Glutamatergic neuron (in vitro differentiated cells): Measurements from ENCODE around the gene HSPB7. TPM values are rescaled to one million over a fixed set of nuclear protein-coding genes. Genes with fewer than 3 reads are reported as not detected.

Source experiments
- DNase-seq: peaks from one replicate; pipeline ENCODE4 v3.0.0; 2022
- H3K27ac Mint-ChIP-seq: one replicate; pipeline ENCODE4 v1.8.0; 2020; ENCODE audit warnings: mild to moderate bottlenecking, mixed read lengths, inconsistent platforms; ENCODE audit not compliant: unreplicated experiment
- H3K27me3 Mint-ChIP-seq: one replicate; pipeline ENCODE4 v1.8.0; 2020; ENCODE audit warnings: mild to moderate bottlenecking, moderate library complexity, mixed read lengths, inconsistent platforms; ENCODE audit not compliant: unreplicated experiment
- H3K36me3 Mint-ChIP-seq: one replicate; pipeline ENCODE4 v1.8.0; 2020; ENCODE audit warnings: mild to moderate bottlenecking, mixed read lengths, inconsistent platforms; ENCODE audit not compliant: unreplicated experiment
- H3K4me1 Mint-ChIP-seq: one replicate; pipeline ENCODE4 v1.8.0; 2020; ENCODE audit warnings: mild to moderate bottlenecking, low read depth, mixed read lengths, inconsistent platforms; ENCODE audit not compliant: unreplicated experiment
- H3K4me3 Mint-ChIP-seq: one replicate; pipeline ENCODE4 v1.8.0; 2020; ENCODE audit warnings: mild to moderate bottlenecking, mixed read lengths, inconsistent platforms; ENCODE audit not compliant: unreplicated experiment
- H3K9me3 Mint-ChIP-seq: one replicate; pipeline ENCODE4 v1.8.0; 2020; ENCODE audit warnings: mild to moderate bottlenecking, moderate library complexity, mixed read lengths, inconsistent platforms; ENCODE audit not compliant: unreplicated experiment
- total RNA-seq: library from RNA; stranded (reverse); fragmentation: NEBNext Ultra II Directional; extraction: Animal tissue kit (Norgen Biotek cat#: 25700); gene quantifications from one replicate; pipeline ENCODE4 v1.2.1, GENCODE V29; 2021; ENCODE audit not compliant: unreplicated experiment
- TF ChIP-seq, protein P1 (sequence below): fragments of 200-600 bp; sonication (generic); IDR thresholded peaks from one replicate; pipeline ENCODE4 v1.5.0; 2021; ENCODE audit not compliant: partially characterized antibody, unreplicated experiment

The HSPB7 gene
- total RNA-seq, 1 donor from 2014 or later, result not detected

DNA sequence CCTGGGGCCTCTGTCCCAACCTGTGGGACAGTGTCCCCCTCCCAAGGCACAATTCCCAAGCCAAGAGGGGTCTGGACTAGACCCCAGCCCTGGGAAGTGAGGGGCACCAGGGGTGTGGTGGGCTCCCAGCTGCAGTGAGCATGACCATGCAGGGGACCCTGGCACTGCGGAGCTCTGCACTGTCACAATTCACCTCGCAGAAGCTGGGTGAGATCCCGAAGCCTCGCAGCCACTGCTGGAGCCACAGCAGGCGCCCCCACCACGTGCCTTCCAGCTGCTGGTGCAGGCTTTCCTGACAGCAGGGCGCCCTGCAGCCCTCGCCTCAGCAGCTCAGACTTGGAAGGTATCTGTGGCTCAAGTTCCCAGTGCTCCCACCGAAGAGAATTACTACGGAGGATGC lies 23.8 kb downstream of the HSPB7 start:
- Mint-ChIP-seq H3K36me3 (no peaks in the 10 kb centered on the region), H3K4me3 (no peak overlapping the region), H3K9me3 (peaks cover 2% of the 10 kb centered on the region), H3K27ac (no peak overlapping the region), H3K4me1 (no peaks in the 10 kb centered on the region), H3K27me3 (peaks cover 2% of the 10 kb centered on the region)
- DNase-seq, result no peak
- TF ChIP-seq, protein P1, sequence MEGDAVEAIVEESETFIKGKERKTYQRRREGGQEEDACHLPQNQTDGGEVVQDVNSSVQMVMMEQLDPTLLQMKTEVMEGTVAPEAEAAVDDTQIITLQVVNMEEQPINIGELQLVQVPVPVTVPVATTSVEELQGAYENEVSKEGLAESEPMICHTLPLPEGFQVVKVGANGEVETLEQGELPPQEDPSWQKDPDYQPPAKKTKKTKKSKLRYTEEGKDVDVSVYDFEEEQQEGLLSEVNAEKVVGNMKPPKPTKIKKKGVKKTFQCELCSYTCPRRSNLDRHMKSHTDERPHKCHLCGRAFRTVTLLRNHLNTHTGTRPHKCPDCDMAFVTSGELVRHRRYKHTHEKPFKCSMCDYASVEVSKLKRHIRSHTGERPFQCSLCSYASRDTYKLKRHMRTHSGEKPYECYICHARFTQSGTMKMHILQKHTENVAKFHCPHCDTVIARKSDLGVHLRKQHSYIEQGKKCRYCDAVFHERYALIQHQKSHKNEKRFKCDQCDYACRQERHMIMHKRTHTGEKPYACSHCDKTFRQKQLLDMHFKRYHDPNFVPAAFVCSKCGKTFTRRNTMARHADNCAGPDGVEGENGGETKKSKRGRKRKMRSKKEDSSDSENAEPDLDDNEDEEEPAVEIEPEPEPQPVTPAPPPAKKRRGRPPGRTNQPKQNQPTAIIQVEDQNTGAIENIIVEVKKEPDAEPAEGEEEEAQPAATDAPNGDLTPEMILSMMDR, result no peak

- TF ChIP-seq, protein P1, result no peak
- H3K9me3 Mint-ChIP-seq, result peaks cover 3% of the 10 kb centered on the region
- H3K27me3 Mint-ChIP-seq, result peaks cover 2% of the 10 kb centered on the region
- H3K4me1 Mint-ChIP-seq, result no peaks in the 10 kb centered on the region
- no peak for DNase-seq
- H3K27ac Mint-ChIP-seq, result no peak overlapping the region
- no peak overlapping the region for H3K4me3 Mint-ChIP-seq
- H3K36me3 Mint-ChIP-seq, result no peaks in the 10 kb centered on the region
Observed at GRCh38 chr1:15993666-15994065, 24.2 kb downstream of the HSPB7 start.

GRCh38 chr1:15992582-15993500 lies 25.0 kb downstream of the HSPB7 start:
- no peak for DNase-seq
- Mint-ChIP-seq H3K4me1 (no peaks in the 10 kb centered on the region), H3K27me3 (peaks cover 2% of the 10 kb centered on the region), H3K36me3 (no peaks in the 10 kb centered on the region), H3K4me3 (no peak overlapping the region), H3K27ac (no peak overlapping the region), H3K9me3 (peaks cover 1% of the 10 kb centered on the region)
- TF ChIP-seq, protein P1, result no peak

- no peak for DNase-seq
- TF ChIP-seq, protein P1, result no peak
- H3K4me3 Mint-ChIP-seq, result no peak overlapping the region
- H3K9me3 Mint-ChIP-seq, result peaks cover 1% of the 10 kb centered on the region
- no peak overlapping the region for H3K27ac Mint-ChIP-seq
- no peaks in the 10 kb centered on the region for H3K36me3 Mint-ChIP-seq
- peaks cover 2% of the 10 kb centered on the region for H3K27me3 Mint-ChIP-seq
- no peaks in the 10 kb centered on the region for H3K4me1 Mint-ChIP-seq
Observed at GRCh38 chr1:15992187-15992553, 25.7 kb downstream of the HSPB7 start.
